Activated CD4-positive, alpha-beta T cell treated with anti-CD3 and anti-CD28 coated beads, Interleukin-10, Interleukin-2, amounts not matched to agents 100 ng/mL and 50 ng/mL, durations not matched to agents 16 hours and 8 hours (primary cell): ENCODE results near the gene CUTC.
"Not testable (repeated sequence)": the region's sequence is repeated elsewhere in the genome, so short reads cannot be mapped to it uniquely, and the experiment has no call there.

ENCODE experiments used
- DNase-seq: peaks from one replicate; pipeline ENCODE4 v3.0.0-alpha.2; 2020

Gene CUTC

GRCh38 chr10:99743841-99744240, 11.8 kb downstream of the CUTC start:
- DNase-seq = no peak

- not testable (repeated sequence) for DNase-seq
Observed at GRCh38 chr10:99746166-99746565, 14.1 kb downstream of the CUTC start.

GRCh38 chr10:99748823-99749451, 16.9 kb downstream of the CUTC start:
- DNase-seq = no peak

GRCh38 chr10:99750641-99751040, 18.6 kb downstream of the CUTC start:
- DNase-seq = no peak

GRCh38 chr10:99754670-99755069, 22.6 kb downstream of the CUTC start:
- no peak for DNase-seq

- DNase-seq = no peak
Observed at GRCh38 chr10:99756159-99756558, 24.1 kb downstream of the CUTC start.

GRCh38 chr10:99758211-99758891, 26.3 kb downstream of the CUTC start:
- no peak for DNase-seq

GRCh38 chr10:99760321-99760720, 28.3 kb downstream of the CUTC start:
- no peak for DNase-seq

- DNase-seq = no peak
Observed at GRCh38 chr10:99761365-99761764, 29.3 kb downstream of the CUTC start.

- no peak for DNase-seq
Observed at GRCh38 chr10:99765672-99766301, 33.8 kb downstream of the CUTC start.

- DNase-seq = peak; percentile 72
Observed at GRCh38 chr10:99766302-99766681, 34.3 kb downstream of the CUTC start.

- no peak for DNase-seq
Observed at GRCh38 chr10:99767901-99768300, 35.9 kb downstream of the CUTC start.

GRCh38 chr10:99768556-99768955, 36.5 kb downstream of the CUTC start:
- no peak for DNase-seq

- no peak for DNase-seq
Observed at GRCh38 chr10:99769706-99770105, 37.7 kb downstream of the CUTC start.

GRCh38 chr10:99770408-99771045, 38.5 kb downstream of the CUTC start:
- DNase-seq = no peak

GRCh38 chr10:99775850-99776249, 43.8 kb downstream of the CUTC start:
- peak; percentile 32 for DNase-seq

- DNase-seq = no peak
Observed at GRCh38 chr10:99777918-99778714, 46.1 kb downstream of the CUTC start.

- peak; percentile 23 for DNase-seq
Observed at GRCh38 chr10:99779335-99779734, 47.3 kb downstream of the CUTC start.

- DNase-seq = no peak
Observed at GRCh38 chr10:99781734-99782429, 49.8 kb downstream of the CUTC start.

GRCh38 chr10:99782447-99783286, 50.6 kb downstream of the CUTC start, which contains the start of gene ABCC2:
Gene ABCC2 (plus strand): TSS chr10:99782640. CDS start chr10:99782845, 205 bp downstream.
- DNase-seq = no peak

GRCh38 chr10:99784016-99784726, 52.1 kb downstream of the CUTC start:
- no peak for DNase-seq
